Uterus (tissue), 4 donors: Measurements from ENCODE around the gene HMHB1. TPM values are rescaled to one million over a fixed set of nuclear protein-coding genes. Genes with fewer than 3 reads are reported as not detected.

Experiments
- DNase-seq, 2 donors: peaks; one replicate each; pipeline ENCODE4 v3.0.0-alpha.2; 2019 to 2020
- H3K27ac ChIP-seq, 2 donors: fragments of 200-600 bp; sonication (generic); 1 replicate in 1 of 2; 2 replicates in 1 of 2; pipeline ENCODE4 v1.5.1; 2016 to 2018
- H3K27me3 ChIP-seq, 2 donors: fragments of 200-600 bp; sonication (generic); one replicate each; pipeline ENCODE4 v1.5.1; 2018 to 2019; ENCODE audit warnings: control low read depth in 1 of 2
- H3K36me3 ChIP-seq, 2 donors: fragments of 200-600 bp; sonication (generic); one replicate each; pipeline ENCODE4 v1.5.1; 2019; ENCODE audit warnings: control low read depth in 1 of 2
- H3K4me1 ChIP-seq, 2 donors: fragments of 200-600 bp; sonication (generic); one replicate each; pipeline ENCODE4 v1.5.1; 2018 to 2019; ENCODE audit warnings: control low read depth in 1 of 2
- H3K4me3 ChIP-seq, 2 donors: fragments of 200-600 bp; sonication (generic); 1 replicate in 1 of 2; 2 replicates in 1 of 2; pipeline ENCODE4 v1.5.1; 2018 to 2019; ENCODE audit warnings: mild to moderate bottlenecking in 1 of 2
- H3K9me3 ChIP-seq, 2 donors: fragments of 200-600 bp; sonication (generic); one replicate each; pipeline ENCODE4 v1.5.1; 2019; ENCODE audit warnings: control low read depth in 1 of 2
- CTCF ChIP-seq, 4 experiments: fragments of 200-600 bp in 2 of 4; fragments of 450-650 bp in 2 of 4; sonication (generic) in 2 of 4; IDR thresholded peaks; one replicate each; pipeline ENCODE4 v1.5.1; 2016 to 2019; ENCODE audit warnings: antibody characterized with exemption in 4 of 4, mild to moderate bottlenecking in 2 of 4, moderate library complexity in 1 of 4
- POLR2A ChIP-seq, 2 donors: fragments of 450-650 bp; IDR thresholded peaks; one replicate each; pipeline ENCODE4 v1.6.1; 2016; ENCODE audit warnings: antibody characterized with exemption in 2 of 2, mild to moderate bottlenecking in 1 of 2, moderate library complexity in 1 of 2
- intact Hi-C: fragments of 100-400 bp; cut with DNase I; formaldehyde crosslinking; loops from one replicate; pipeline ENCODE4 v1.15.1; 2023; ENCODE audit warnings: low total_unique reads
- total RNA-seq, 4 donors: library from RNA; depleted of rRNA in 3 of 4; stranded (reverse); fragments of >200 nt in 3 of 4; gene quantifications; one replicate each; pipeline versions ENCODE4 v1.1.0 to v1.2.4, GENCODE V29; 2014 to 2023
- donor health status: DM: yes; HTN: yes; CAD: no.

HMHB1 gene
- total RNA-seq = not detected

DNA sequence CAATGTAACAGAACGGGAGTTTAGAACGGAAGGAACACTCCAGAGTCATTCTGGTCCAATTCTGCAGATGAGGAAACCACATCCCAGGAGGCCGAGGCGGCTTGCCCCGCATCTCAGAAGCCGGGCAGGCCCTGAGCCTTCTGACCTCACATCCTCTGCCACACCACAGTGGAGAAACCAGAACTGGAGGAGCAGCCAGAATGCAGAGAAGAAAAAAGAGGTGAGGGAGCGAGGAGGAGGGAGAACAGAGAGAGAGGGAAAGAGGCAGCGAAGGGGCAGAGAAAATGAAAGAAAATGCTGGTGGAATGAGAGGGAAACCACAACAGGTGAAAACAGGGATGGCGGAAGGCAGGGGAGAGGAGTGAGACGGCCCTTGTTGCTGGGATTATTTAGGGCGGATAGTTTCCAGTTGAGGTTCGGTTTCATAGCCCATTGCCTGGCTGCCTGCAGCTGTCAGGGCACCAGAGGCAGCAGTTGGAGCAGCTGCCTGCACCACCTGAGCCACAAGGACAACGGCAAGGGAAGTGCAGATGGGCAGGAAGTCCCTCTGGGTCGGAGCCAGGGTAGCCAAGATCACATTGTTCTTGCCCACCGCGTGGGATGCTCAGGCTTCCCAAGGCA is at the start of gene HMHB1:
TSS of gene HMHB1 (plus strand) at position 77 of the 621 bp plus-strand sequence.
- no peaks in the 10 kb centered on the region for H3K27me3 ChIP-seq
- H3K4me1 ChIP-seq = no peaks in the 10 kb centered on the region
- no peak for DNase-seq
- H3K4me3 ChIP-seq = no peak within 1 kb of the TSS
- H3K27ac ChIP-seq = no peak within 1 kb of the TSS
- intact Hi-C loops = no loop called here
- TF ChIP-seq POLR2A (IDR thresholded peaks at IDR 0.05) (no peak), CTCF (IDR thresholded peaks at IDR 0.05) (no peak)
- H3K36me3 ChIP-seq = no peaks in the 10 kb centered on the region
- H3K9me3 ChIP-seq = no peaks in the 10 kb centered on the region

GRCh38 chr5:143762636-143763220 is 49.2 kb upstream of the HMHB1 start:
- H3K4me3 ChIP-seq = no peak overlapping the region
- no peaks in the 10 kb centered on the region for H3K4me1 ChIP-seq
- intact Hi-C loops = no loop called here
- no peak overlapping the region for H3K27ac ChIP-seq
- no peak for DNase-seq
- H3K9me3 ChIP-seq = no peaks in the 10 kb centered on the region
- TF ChIP-seq CTCF (IDR thresholded peaks at IDR 0.05) = no peak
- no peak for TF ChIP-seq POLR2A (IDR thresholded peaks at IDR 0.05)
- H3K27me3 ChIP-seq = no peaks in the 10 kb centered on the region
- H3K36me3 ChIP-seq = no peaks in the 10 kb centered on the region

GRCh38 chr5:143767162-143767561 is 44.8 kb upstream of the HMHB1 start:
- no peak for TF ChIP-seq CTCF (IDR thresholded peaks at IDR 0.05)
- TF ChIP-seq POLR2A (IDR thresholded peaks at IDR 0.05) = no peak
- H3K4me1 ChIP-seq = no peaks in the 10 kb centered on the region
- H3K27me3 ChIP-seq = no peaks in the 10 kb centered on the region
- no peak overlapping the region for H3K27ac ChIP-seq
- no peak overlapping the region for H3K4me3 ChIP-seq
- DNase-seq = no peak
- H3K36me3 ChIP-seq = no peaks in the 10 kb centered on the region
- no peaks in the 10 kb centered on the region for H3K9me3 ChIP-seq
- intact Hi-C loops = no loop called here

GRCh38 chr5:143769026-143769786 is 42.8 kb upstream of the HMHB1 start:
- no peaks in the 10 kb centered on the region for H3K9me3 ChIP-seq
- no peaks in the 10 kb centered on the region for H3K27me3 ChIP-seq
- DNase-seq = no peak
- TF ChIP-seq CTCF (IDR thresholded peaks at IDR 0.05) = no peak
- no peak for TF ChIP-seq POLR2A (IDR thresholded peaks at IDR 0.05)
- H3K36me3 ChIP-seq = no peaks in the 10 kb centered on the region
- intact Hi-C loops = no loop called here
- no peak overlapping the region for H3K27ac ChIP-seq
- no peaks in the 10 kb centered on the region for H3K4me1 ChIP-seq
- H3K4me3 ChIP-seq = no peak overlapping the region

- no peak for DNase-seq
- Histone ChIP-seq H3K9me3 (no peaks in the 10 kb centered on the region), H3K27ac (no peak overlapping the region), H3K4me3 (no peak overlapping the region), H3K36me3 (no peaks in the 10 kb centered on the region), H3K27me3 (no peaks in the 10 kb centered on the region), H3K4me1 (no peaks in the 10 kb centered on the region)
- intact Hi-C loops = no loop called here
- TF ChIP-seq CTCF (IDR thresholded peaks at IDR 0.05) (no peak), POLR2A (IDR thresholded peaks at IDR 0.05) (no peak)
Measured at GRCh38 chr5:143770450-143770849, 41.5 kb upstream of the HMHB1 start.
